Measurements from ENCODE around the gene EPHA6.

The EPHA6 gene

DNA sequence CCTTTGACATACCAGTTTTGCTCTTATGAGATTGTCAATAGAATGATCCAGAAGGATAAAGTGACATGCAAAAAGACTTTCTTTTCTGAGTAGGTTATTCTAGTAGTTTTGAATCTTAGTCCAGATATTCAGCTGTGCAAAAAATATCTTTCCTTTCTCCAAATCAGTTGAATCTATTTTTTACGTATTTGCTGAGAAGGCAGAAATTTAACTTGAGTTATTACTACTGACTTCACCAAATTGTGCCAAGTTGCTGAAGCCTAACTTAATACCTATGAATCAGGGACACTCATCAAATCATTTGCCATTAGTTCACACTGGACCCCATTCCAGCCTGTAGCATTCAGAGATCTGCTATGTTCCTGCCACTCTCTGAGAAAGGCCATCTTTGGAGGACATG lies 215.6 kb downstream of the EPHA6 start:
- no peak for DNase-seq

- DNase-seq: no peak
Measured at GRCh38 chr3:97037294-97037943, 223.0 kb downstream of the EPHA6 start.

DNA sequence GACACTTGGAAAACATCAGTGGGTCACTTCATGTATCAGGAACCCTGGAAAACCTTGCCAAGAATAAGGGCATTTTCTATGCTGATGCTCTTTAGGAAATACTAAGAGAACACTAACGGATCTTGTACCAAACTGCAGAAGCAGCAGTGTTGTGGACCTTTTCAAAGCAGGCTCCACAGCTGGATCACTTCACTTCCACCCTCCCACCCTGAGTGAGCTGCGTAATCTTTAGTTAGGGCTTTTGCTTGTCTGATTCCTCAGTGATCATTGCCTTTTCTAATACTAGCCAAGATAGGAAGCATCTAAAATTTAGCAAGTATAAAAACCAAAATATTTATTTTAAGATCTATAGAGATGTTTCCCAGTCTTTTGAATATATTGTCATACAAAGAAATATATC lies 229.0 kb downstream of the EPHA6 start:
- DNase-seq: no peak

DNA sequence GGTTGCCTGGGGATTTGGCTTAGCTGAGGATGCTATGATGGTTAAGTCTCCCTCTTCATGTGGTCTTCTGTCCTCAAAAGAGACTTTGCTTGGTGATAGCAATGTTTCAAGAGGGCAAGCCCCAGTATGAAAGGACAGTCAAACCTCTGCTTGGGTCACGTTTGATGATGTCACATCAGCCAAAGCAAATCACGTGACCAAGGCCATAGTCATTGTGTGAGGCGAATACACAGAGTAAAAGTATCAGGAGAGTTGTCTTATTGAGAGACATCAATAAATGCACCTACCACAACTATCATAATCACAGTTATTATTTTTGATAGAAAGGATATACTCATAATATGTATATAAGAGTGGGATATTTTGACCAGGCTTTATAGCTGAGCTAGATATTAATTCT lies 243.0 kb downstream of the EPHA6 start:
- DNase-seq: no peak

DNA sequence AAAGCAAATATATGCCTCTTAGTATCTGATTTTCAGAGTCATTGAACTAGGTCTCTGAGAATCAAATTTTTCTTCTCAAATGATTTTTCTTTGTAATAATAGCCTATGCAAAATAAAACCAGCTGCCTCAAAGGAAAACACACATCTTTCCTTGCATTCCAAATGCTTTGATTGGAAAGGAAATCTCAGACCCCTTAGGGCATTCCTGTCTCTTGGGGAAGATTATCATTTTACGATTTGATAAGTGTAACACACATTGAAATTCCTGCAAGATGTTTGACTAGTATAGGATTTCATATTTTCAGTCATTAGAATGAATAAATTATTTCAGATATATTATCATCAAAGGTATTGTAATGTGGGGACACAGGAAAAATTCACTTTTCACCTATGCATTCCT lies 244.8 kb downstream of the EPHA6 start:
- DNase-seq: no peak

DNA sequence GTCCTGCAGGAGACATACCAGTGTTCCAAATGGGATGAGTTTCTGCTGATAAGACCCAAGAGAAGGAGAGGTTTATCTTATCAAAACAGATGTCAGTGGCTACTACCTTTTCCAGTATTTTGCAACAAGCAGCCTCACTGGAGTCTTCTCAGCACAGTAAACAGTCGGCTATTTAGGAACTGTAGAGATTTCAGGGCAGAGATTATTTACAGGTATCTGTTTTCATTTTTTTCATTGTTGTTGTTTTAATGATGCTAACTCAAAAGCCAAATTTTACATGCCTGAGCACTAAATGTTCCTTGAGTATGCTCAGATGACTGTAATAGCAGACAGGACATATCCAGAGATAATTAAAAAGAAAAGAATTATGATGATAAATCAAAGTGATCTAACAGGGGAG lies 252.1 kb downstream of the EPHA6 start:
- no peak for DNase-seq

GRCh38 chr3:97070302-97070701 lies 255.9 kb downstream of the EPHA6 start:
- DNase-seq: no peak

GRCh38 chr3:97074546-97074945 lies 260.2 kb downstream of the EPHA6 start:
- no peak for DNase-seq

GRCh38 chr3:97076673-97077072 lies 262.3 kb downstream of the EPHA6 start:
- DNase-seq: no peak

DNA sequence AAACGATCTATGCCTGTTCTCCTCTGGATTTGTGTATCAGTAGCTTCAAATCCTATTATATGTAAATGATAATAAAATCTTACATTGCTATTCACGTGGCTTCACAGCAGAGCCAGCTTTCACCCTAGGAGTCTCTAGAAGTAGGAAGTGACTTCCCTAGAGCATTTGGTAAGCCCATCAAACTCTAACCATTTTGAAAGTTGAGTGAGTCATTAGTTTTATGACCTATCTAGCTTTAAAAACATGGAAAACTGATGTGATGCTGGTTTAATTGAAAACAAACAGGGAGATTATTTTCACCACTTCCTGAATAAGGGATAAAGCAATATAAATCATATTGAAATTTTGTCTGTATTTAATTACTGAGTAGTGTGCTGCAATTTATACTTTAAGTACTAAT lies 275.2 kb downstream of the EPHA6 start:
- no peak for DNase-seq

DNA sequence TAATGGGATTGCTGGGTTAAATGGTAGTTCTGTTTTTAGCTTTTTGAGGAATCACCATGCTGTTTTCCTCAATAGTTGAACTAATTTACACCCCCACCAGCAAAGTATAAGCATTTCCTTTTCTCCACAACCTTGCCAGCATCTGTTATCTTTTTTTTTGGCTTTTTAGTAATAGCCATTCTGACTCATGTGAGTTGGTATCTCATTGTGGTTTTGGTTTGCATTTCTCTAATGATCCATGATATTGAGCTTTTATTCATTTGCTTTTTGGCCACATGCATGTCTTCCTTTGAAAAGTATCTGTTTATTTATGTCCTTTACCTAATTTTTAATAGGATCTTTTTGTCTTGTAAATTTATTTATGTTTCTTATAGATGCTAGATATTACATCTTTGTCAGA lies 288.2 kb downstream of the EPHA6 start:
- no peak for DNase-seq

GRCh38 chr3:97105989-97106651 lies 291.7 kb downstream of the EPHA6 start:
- DNase-seq: no peak

GRCh38 chr3:97106652-97106989 lies 292.2 kb downstream of the EPHA6 start:
- no peak for DNase-seq

DNA sequence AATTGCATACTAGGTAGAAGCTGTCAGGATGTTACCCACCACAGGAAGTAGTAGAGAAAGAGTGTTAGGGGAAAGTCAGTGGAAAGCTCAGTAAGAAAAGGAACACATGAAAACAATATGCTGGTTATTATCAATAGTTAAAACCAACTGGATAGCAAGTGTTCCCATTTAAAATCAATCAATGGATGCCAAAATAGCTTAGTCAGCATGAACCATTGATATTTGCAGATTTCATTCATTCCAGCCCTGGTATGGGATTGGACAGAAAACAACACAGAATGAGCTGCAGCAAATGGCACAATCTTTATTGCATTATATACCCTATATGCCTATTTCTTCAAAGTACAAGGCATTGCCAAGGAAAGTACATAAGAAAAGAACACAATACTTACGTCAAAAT lies 293.7 kb downstream of the EPHA6 start:
- DNase-seq: no peak

DNA sequence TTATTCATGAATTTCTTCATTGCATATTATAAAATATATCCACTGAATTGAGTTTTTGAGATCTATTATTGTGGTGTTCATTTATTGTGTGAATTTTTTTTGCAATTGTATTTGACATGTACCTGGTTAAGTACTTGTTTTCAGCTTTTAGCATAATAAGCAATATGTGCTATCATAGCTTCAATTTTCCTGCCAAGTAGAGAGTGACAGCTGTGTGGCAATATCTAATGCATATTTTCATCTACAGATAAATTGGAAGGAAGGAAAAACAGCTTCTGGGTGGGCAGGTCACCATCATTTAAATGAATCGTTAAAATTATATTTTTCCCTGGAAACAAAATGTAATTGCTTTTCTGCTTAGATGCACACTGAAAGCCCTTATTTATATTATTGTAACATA lies 296.9 kb downstream of the EPHA6 start:
- DNase-seq: no peak

DNA sequence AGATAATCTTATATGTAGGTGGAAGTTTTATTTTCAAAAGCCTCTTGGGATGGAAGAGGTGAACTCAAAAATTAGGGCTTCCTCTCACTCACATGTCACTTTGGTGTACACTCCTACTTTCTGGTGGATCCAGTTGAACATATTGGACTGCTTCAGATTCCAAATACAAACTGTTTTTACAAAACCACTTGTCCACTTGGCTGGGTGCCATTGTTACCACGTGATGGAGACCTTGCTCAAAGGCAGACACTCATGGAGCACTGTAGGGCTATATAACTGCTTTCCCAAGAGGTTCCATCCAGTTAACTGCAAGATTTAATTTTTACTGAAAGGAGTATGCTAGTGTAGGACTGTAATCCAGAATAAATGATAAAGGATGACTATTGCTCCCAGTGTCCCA lies 307.0 kb downstream of the EPHA6 start:
- DNase-seq: no peak

GRCh38 chr3:97125902-97126499 lies 311.6 kb downstream of the EPHA6 start:
- no peak for DNase-seq

GRCh38 chr3:97131476-97131875 lies 317.1 kb downstream of the EPHA6 start:
- no peak for DNase-seq

DNA sequence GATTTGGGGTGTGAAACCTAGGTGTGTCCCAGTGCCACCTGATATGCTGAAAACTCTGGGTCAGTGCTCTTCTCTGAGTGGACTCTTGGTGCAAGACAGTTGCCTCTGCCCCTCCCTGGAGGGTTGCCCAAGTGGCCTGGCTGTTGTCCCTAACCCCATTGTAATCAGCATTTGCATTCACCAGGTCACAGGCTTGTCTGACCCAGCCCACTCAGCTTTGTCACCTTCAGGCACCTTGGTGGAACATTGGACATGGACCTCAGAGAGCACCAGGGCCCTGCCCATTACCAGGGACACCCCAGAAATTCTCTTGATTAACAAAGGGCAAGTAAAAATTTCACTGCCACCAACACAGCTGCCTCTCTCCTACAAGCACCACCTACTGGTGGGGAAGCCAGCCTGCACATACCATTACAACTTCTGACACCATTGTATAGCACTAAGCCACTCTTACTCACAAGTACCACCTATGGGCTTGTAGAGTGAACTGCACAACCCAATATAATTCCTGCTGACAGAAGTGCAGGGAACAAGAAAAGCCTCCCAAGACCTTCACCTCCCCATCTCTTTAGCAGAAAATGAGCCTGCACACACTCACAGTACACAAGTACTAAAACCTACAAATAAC lies 324.6 kb downstream of the EPHA6 start:
- no peak for DNase-seq

- DNase-seq: no peak
Measured at GRCh38 chr3:97148931-97149330, 334.5 kb downstream of the EPHA6 start.

GRCh38 chr3:97161169-97161568 lies 346.8 kb downstream of the EPHA6 start:
- DNase-seq: no peak

DNA sequence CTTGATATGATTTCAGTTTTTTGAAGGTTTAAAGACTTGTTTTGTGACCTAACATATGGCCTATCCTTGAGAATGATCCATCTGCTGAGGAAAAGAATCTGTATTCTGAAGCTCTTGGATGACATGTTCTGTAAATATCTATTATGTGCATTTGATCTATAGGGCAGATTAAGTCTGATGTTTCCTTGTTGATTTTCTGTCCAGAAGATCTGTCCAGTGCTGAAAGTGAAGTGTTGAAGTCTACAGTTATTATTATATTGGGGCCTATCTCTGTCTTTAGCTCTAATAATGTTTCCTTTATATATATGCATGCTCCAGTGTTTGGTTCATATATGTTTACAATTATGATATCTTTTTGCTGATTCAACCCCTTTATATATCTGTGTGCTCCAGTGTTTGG lies 362.8 kb downstream of the EPHA6 start:
- DNase-seq: no peak

GRCh38 chr3:97181704-97182103 lies 367.3 kb downstream of the EPHA6 start:
- no peak for DNase-seq

DNA sequence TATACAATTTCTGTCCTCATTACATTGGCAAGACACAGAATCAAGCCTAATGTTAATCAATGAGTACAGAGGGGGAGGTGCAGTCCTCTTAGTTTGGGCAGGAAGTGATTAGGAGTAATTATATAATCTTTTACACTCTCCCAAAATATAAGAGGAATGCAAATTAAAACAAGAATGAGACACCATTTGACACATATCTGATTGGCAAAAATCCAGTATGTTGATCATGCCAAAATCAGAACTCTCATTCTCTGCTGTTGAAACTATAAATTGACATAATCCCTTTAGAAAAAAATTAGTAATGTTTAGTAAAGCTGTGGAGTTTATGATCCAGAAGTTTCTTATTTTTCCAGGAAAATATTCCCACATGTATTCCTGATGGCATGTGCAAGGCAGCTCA lies 373.4 kb downstream of the EPHA6 start:
- DNase-seq: no peak
